ENCODE measurements around the gene RAB11FIP4.

Gene RAB11FIP4

GRCh38 chr17:31544186-31544585, 152.7 kb downstream of the RAB11FIP4 start:
- Histone ChIP-seq H3K27ac (ENCODE audit: low read depth, low read length) (no peak overlapping the region), H3K9me2 (replicated peaks; ENCODE audit: insufficient read depth, low read length) (no peaks in the 10 kb centered on the region), H3K9ac (ENCODE audit: low read length) (no peak overlapping the region), H4K20me1 (ENCODE audit: low read depth, low read length) (no peaks in the 10 kb centered on the region), H3K79me2 (ENCODE audit: insufficient read depth, low read length) (no peaks in the 10 kb centered on the region), H3K9me3 (ENCODE audit: insufficient read depth, low read length) (no peaks in the 10 kb centered on the region), H3K36me3 (ENCODE audit: low read length) (no peaks in the 10 kb centered on the region), H3K27me3 (ENCODE audit: low read length) (no peaks in the 10 kb centered on the region), H3F3A (ENCODE audit: insufficient read depth) (peaks cover 12% of the 10 kb centered on the region), H3K4me3 (ENCODE audit: insufficient read depth, low read length, poor library complexity, severe bottlenecking) (no peak overlapping the region), H2AFZ (ENCODE audit: low read depth, low read length, severe bottlenecking) (no peak overlapping the region), H3K4me2 (ENCODE audit: low read depth, low read length, poor library complexity, severe bottlenecking) (no peak overlapping the region)
- TF ChIP-seq EZH2phosphoT487 (conservative IDR thresholded peaks at IDR 0.05; ENCODE audit: low read length), result no peak
- no peak for TF ChIP-seq CTCF (IDR thresholded peaks at IDR 0.05; ENCODE audit: insufficient read depth, low read length, poor library complexity, severe bottlenecking)

GRCh38 chr17:31546650-31547049, 155.2 kb downstream of the RAB11FIP4 start:
- no peaks in the 10 kb centered on the region for H3K9me3 ChIP-seq (ENCODE audit: insufficient read depth, low read length)
- H2AFZ ChIP-seq (ENCODE audit: low read depth, low read length, severe bottlenecking), result no peak overlapping the region
- H3K79me2 ChIP-seq (ENCODE audit: insufficient read depth, low read length), result no peaks in the 10 kb centered on the region
- H3K27ac ChIP-seq (ENCODE audit: low read depth, low read length), result no peak overlapping the region
- no peak overlapping the region for H3K9ac ChIP-seq (ENCODE audit: low read length)
- no peaks in the 10 kb centered on the region for H3K9me2 ChIP-seq (replicated peaks; ENCODE audit: insufficient read depth, low read length)
- no peaks in the 10 kb centered on the region for H3K27me3 ChIP-seq (ENCODE audit: low read length)
- peaks cover 12% of the 10 kb centered on the region for H3F3A ChIP-seq (ENCODE audit: insufficient read depth)
- no peaks in the 10 kb centered on the region for H4K20me1 ChIP-seq (ENCODE audit: low read depth, low read length)
- no peak overlapping the region for H3K4me3 ChIP-seq (ENCODE audit: insufficient read depth, low read length, poor library complexity, severe bottlenecking)
- no peaks in the 10 kb centered on the region for H3K36me3 ChIP-seq (ENCODE audit: low read length)
- no peak for TF ChIP-seq EZH2phosphoT487 (conservative IDR thresholded peaks at IDR 0.05; ENCODE audit: low read length)
- no peak overlapping the region for H3K4me2 ChIP-seq (ENCODE audit: low read depth, low read length, poor library complexity, severe bottlenecking)

DNA sequence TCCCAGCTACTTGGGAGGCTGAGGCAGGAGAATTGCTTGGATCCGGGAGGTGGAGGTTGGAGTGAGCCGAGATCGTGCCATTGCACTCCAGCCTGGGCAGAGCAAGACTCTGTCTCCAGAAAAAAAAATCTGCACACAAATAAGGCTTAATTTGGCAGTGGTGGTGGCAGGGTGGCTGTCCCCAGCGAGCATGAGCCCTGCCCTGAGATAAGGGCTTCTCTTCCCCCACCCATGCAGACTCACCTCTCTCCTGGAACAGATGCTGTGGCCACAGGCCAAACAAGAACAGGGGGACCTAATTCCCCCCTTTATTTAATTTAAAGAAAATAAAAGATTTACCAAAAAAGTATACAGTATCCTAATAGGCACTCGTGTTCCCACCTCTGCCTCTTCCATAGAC, 157.2 kb downstream of the RAB11FIP4 start:
- H3K4me2 ChIP-seq (ENCODE audit: low read depth, low read length, poor library complexity, severe bottlenecking), result peak overlapping the region; percentile 100
- H3K9ac ChIP-seq (ENCODE audit: low read length), result peak overlapping the region; percentile 86
- H4K20me1 ChIP-seq (ENCODE audit: low read depth, low read length), result no peaks in the 10 kb centered on the region
- peak overlapping the region; percentile 76 for H2AFZ ChIP-seq (ENCODE audit: low read depth, low read length, severe bottlenecking)
- peaks cover 12% of the 10 kb centered on the region for H3F3A ChIP-seq (ENCODE audit: insufficient read depth)
- peak overlapping the region; percentile 91 for H3K4me3 ChIP-seq (ENCODE audit: insufficient read depth, low read length, poor library complexity, severe bottlenecking)
- H3K9me2 ChIP-seq (replicated peaks; ENCODE audit: insufficient read depth, low read length), result no peaks in the 10 kb centered on the region
- TF ChIP-seq EZH2phosphoT487 (conservative IDR thresholded peaks at IDR 0.05; ENCODE audit: low read length) (no peak), CTCF (IDR thresholded peaks at IDR 0.05; ENCODE audit: insufficient read depth, low read length, poor library complexity, severe bottlenecking) (no peak)
- H3K27me3 ChIP-seq (ENCODE audit: low read length), result no peaks in the 10 kb centered on the region
- peak overlapping the region; percentile 76 for H3K27ac ChIP-seq (ENCODE audit: low read depth, low read length)
- no peaks in the 10 kb centered on the region for H3K9me3 ChIP-seq (ENCODE audit: insufficient read depth, low read length)
- no peaks in the 10 kb centered on the region for H3K36me3 ChIP-seq (ENCODE audit: low read length)
- no peaks in the 10 kb centered on the region for H3K79me2 ChIP-seq (ENCODE audit: insufficient read depth, low read length)

DNA sequence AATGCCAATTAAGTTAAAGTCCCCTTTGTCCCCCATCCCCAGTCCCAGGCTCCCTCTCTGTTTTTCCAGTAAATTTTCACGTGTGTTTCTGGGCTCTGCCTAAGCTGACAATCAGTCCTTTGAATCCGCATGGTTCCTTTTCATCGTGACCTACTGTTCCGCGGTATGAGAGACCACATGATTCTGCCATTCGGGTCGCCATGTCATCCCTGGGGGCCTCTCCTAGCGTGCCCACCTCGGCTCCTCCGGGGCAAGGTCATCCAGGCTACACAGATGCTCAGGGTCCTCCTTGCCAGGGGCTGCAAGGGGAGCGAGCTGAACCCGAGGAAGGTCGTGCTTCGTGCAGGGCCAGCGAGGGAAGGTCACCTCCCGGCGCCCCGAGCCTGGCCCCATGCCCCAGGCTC, 157.6 kb downstream of the RAB11FIP4 start:
- Histone ChIP-seq H3K9me3 (ENCODE audit: insufficient read depth, low read length) (no peaks in the 10 kb centered on the region), H4K20me1 (ENCODE audit: low read depth, low read length) (no peaks in the 10 kb centered on the region), H3K27me3 (ENCODE audit: low read length) (no peaks in the 10 kb centered on the region), H3K36me3 (ENCODE audit: low read length) (no peaks in the 10 kb centered on the region), H3K27ac (ENCODE audit: low read depth, low read length) (peak overlapping the region; percentile 76), H3K4me3 (ENCODE audit: insufficient read depth, low read length, poor library complexity, severe bottlenecking) (peak overlapping the region; percentile 91), H2AFZ (ENCODE audit: low read depth, low read length, severe bottlenecking) (peak overlapping the region; percentile 76), H3K9me2 (replicated peaks; ENCODE audit: insufficient read depth, low read length) (no peaks in the 10 kb centered on the region), H3K79me2 (ENCODE audit: insufficient read depth, low read length) (no peaks in the 10 kb centered on the region), H3K9ac (ENCODE audit: low read length) (peak overlapping the region; percentile 86), H3K4me2 (ENCODE audit: low read depth, low read length, poor library complexity, severe bottlenecking) (peak overlapping the region; percentile 100), H3F3A (ENCODE audit: insufficient read depth) (peaks cover 12% of the 10 kb centered on the region)
- TF ChIP-seq CTCF (IDR thresholded peaks at IDR 0.05; ENCODE audit: insufficient read depth, low read length, poor library complexity, severe bottlenecking) (no peak), EZH2phosphoT487 (conservative IDR thresholded peaks at IDR 0.05; ENCODE audit: low read length) (no peak)
